ENCODE measurements around the gene UBE2L5. TPM values are rescaled to one million over a fixed set of nuclear protein-coding genes. Genes with fewer than 3 reads are reported as not detected.

The UBE2L5 gene
- total RNA-seq: not detected
- long read RNA-seq: 0 reads

DNA sequence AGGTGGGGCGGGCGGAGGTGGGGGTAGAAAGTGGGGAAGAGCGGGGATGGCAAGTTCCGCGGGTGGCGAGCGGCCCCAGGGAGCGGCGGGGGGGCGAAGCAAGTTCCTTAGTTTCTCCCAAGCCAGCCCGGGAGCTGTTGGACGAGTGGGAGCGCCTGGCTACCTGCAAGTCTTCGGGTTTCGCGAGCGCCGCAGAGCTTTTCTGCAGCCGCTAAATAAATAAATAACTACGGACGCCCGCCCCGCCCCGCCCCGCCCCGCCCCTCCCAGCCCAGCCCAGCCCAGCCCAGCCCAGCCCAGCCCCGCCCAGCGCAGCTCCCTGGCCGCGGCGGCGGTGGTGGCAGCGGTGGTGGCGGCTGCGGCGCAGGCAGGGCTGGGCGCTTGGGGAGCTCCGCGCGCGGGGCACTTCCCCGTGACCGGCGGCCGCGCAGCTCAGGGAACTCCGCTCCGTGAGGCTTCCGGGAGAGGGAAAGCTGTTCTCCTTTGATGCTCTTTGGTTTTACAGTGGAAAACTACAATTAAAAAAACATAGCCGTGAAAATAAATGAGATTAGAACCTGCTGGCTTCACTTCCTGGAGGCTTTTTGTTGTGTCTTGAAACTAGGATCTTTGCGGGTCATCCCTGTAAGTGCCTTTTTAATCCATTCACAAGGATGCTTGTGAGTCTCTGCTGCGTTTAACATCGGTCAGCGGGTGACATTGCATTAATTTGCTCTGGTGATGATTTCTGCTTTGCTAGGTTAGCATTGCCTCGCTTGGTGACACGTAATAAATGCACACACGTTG, at the start of gene UBE2L5:
UBE2L5 (plus strand) TSS at position 440 of the 786 bp plus-strand sequence. CDS start 5,498 bp downstream, outside the sequence.
- peak; percentile 80 for DNase-seq
- peak; percentile 94 to 96 for ATAC-seq
- intact Hi-C loops (cut with DNase I): no loop called here

DNA sequence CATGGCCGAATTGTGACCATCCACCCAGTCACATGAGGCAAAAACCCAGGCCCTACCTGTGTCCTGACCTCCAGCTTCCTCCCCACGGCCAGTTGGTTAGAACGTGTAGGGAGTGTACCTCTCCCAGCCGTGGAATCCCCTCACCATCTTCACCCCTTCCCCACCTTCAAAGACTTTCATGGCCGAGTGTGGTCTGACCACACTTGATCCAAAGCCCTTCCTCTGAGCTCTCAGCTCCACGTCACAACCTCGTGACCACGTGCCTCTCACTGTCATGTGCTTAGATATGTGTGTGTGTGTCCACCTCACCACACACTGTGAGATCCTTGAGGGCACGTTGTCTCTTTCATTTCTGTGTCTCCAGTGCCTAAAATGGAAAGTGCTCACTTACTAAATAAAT, 48.6 kb upstream of the UBE2L5 start:
- intact Hi-C loops (cut with DNase I): no loop called here
- DNase-seq (no peak), ATAC-seq (no peak)

DNA sequence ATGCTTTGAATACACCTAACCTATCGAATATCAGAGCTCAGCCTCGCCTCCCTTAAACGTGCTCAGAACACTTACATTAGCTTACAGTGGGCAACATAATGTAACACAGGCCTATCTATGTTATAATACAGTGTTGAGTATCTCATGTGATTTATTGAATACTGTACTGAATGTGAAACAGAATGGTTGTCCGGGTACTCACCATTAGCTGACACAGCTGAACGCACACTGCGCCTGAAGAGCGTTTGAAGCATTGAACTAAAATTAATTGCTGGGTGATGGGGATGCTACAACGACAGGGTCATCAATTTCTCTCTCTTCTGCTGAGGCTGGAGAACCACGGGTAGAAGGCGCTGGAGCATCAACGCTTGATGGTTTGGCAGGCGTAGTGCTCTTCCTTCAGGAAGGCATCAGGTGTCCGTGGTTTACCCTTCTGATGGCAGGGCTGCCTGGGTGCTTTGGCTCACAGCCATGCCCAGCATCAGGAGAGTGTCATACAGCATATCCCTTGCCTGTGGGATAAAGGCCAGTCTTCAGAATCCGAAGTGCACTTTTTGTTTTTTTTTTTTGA, 46.9 kb upstream of the UBE2L5 start:
- ATAC-seq (no peak), DNase-seq (no peak)
- intact Hi-C loops (cut with DNase I): no loop called here

DNA sequence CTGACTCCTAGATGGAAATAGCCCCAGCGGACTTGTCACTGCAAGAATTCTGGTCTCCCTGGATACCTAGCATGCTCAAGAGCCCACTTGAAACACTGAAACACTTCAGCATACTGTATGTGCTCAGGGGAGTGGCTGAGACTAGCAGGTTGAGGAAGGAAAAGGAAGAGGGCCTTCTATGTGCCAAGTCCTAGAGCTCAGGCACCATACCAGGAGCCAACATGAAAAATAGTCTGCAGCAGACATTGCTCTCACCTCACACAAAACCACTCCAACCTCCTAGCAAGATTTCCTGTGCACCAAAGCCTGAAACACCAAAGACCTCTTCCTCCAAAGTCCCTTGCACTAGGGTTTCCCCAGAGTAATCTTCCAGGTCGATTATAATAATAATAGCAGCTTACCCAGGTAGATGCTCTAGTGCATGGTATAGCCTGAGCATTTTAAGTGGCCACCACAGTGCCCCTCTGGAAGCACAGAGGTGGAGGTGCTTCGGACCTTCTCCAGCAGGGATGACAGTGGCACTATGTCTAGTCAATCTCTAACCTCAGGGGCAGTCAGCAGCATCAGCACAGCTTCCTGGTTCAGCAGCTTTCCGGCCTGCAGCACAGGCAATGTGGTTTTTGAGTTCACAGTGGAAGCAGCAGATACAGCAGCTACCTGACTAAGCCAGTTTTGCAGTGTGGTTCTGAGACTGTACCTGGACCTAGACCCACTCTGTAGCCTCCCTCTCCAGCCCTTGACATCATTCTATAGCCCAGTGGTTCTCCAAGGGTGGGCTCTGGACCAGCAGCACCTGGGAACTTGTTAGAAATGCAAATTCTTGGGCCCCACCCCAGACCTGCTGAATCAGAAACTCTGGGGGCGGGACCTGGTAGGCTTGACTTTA, 45.6 kb upstream of the UBE2L5 start:
- ATAC-seq (peak; percentile 30 to 32), DNase-seq (no peak)
- intact Hi-C loops (cut with DNase I): no loop called here

DNA sequence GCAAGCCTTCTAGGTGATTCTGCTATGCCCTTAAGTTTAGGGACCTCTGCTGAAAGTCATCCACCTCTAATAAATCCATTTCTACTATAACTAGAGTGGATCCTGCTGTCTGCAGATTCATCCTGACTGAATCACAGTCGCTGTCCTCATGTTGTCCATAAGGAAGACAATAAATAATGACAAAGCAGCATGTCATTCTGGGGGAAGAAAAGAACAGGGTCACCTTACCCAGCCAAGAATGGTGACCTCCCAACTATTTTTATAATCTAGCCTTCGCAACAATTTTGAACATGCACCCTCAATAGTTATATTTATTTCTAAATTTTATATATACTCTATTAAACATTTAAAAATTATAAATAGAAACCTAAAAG, 45.0 kb upstream of the UBE2L5 start:
- intact Hi-C loops (cut with DNase I): no loop called here
- ATAC-seq (no peak), DNase-seq (no peak)

DNA sequence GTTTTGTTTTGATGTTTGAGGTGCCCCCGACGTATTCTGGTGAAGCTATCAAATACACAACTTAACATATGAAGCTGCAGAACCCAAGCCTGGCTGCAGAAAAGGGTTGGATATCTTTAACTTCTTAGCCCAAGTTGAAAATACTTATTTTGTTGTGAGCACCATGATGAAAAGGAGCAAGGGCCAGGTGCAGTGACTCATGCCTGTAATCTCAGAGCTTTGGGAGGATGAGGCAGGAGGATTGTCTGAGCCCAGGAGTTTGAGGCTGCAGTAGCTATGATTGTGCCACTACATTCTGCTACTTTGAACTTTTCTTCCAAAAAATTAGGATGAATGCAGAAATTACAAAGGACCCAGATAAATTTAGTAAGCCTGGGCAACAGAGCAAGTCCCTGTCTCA, 44.1 kb upstream of the UBE2L5 start:
- DNase-seq (no peak), ATAC-seq (no peak)
- intact Hi-C loops (cut with DNase I): no loop called here

DNA sequence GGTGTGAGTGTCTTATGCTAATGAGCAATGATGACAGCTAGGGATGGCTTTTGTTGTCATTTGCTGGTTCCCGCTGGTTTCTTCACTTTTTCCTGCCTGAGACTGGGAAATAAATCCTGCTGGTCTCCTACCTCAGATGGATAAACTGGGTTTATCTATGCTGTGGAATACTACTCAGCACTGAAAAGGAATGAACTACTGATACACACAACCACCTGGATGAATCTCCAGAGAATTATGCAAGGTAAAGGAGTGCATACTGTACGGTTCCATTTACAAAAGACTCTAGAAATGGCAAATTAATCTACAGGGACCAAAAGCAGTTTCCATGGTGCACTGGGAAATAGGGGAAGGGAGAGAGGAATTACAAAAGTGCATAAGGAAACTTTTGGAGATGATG, 41.2 kb upstream of the UBE2L5 start:
- no peak for ATAC-seq
- intact Hi-C loops (cut with DNase I): no loop called here
- DNase-seq: no peak

DNA sequence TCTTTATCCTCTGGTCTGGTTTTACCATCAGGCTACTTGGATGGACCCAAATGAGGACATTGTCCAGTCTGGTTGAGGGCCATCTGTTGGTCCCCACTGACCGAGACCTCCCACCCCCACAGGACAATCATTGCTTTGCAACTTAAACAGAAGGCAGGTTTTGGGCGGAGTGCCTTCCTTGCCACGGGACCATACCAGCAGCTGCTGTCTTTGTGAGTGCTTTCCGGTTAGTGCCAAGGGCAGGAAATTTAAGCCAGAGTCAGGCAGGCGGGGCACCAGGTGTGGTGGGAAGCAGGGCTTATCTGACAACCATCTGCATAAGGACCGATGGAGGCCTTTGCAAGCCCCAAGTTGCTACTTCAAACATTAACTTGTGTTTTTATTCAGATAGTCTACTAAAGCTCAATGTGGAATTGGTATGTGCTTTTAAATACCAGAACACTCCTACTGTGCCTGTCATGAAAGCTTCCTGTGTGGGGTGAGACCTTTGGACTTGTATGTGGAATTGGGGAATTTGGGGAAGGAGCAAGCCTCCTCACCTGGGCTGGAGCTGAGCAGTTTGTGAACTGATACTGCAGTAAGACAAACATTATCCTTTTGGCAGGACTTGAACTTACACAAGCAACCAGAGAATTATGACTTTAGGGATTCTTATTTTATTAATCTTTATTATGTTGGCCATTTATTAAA, 39.3 kb upstream of the UBE2L5 start:
- no peak for ATAC-seq
- intact Hi-C loops (cut with DNase I): no loop called here

DNA sequence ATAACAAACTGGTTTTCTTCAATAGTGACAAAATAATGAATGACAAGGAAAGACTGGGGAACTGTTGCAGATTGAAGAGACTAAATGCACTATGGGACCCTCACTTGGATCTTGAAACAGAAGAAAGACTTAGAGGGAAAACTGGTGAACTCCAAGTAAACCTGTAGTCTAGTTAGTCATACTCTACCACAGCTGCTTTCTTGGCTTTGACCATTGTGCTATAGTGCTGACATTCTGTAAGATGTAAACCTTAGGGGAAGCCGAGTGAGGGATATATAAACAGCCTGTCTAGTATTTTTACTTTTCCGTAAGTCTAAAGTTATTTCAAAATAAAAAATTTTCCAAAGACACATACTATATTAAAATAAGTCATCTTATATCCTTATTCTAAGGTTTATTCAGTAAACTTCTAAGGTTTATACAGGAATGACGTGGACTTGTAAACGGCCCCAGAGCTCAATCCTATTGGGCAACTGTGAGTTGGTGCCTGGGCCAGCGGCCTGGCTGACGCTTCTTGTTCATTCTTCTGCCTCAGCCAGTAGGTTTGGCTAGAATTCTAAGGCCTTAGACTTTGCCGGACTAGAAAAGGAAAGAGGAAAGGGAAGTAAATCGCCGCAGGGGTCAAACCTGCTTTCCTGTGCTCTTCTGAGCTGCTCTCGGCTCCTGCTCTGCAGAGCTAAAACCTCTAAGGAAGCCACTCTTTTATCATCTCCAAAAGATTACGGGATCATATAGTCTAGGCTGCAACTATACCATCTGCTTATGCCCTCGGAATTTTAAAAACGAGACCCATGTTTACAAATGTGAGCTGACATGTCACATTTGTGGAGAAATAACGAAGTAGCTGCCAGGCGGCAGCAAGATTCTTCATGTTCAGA, 33.6 kb upstream of the UBE2L5 start:
- peak; percentile 38 for DNase-seq
- intact Hi-C loops (cut with DNase I): no loop called here
- peak; percentile 38 to 63 for ATAC-seq

More for the DNA sequence above, 39.3 kb upstream of the UBE2L5 start:
- DNase-seq: no peak

DNA sequence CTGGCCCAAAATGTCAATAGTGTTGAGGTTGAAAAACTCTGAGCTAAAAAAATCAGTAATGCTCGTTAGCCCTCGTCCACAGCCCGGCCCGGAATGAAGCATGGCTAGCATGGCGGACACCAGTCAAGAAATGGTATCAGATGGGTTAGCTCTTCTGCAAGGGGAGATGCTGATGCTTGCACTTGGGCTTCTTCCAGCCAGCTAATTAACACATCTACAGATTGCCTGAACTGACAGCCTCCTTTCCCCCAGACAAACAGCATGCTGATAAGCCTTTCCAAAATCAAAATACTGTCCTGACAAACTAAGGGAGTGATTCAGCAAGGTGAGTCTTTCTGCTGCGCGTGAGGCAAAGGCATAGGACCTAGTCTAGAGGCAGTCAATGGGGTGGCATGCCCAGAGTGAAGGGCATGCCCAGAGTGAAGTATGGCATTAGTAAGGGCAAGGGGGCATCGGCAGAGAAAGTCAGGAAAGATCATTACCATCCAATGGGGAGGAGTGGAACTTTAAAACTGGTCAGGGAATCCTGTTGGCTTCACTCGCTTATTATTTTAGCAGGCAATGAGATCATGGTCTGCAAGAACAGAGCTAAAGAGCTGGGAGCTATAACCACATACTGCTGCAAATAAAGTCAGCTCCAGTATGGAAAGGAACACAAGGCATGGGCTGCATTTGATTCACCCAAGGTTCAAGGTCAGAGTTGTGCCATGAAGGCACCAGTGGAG, 30.2 kb upstream of the UBE2L5 start:
- DNase-seq: no peak
- no peak for ATAC-seq
- intact Hi-C loops (cut with DNase I): no loop called here

DNA sequence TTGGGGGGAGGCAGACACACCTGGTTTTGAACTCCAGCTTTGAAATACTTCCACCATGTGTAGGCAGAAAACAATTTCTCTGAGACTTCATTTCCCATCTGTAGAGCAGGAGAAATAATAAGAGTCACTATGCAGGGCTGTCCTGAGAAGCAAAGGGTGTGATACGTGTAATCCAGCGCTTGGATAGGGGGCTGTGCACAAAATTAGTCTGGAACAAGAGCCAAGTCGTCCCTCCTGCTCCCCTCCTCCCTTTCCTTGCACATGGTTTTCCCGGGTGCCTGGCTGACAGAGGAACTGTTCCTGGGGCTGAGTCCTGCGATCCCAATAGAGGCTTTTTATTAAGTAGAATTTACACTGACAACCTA, 29.6 kb upstream of the UBE2L5 start:
- no peak for DNase-seq
- intact Hi-C loops (cut with DNase I): no loop called here
- ATAC-seq: no peak

DNA sequence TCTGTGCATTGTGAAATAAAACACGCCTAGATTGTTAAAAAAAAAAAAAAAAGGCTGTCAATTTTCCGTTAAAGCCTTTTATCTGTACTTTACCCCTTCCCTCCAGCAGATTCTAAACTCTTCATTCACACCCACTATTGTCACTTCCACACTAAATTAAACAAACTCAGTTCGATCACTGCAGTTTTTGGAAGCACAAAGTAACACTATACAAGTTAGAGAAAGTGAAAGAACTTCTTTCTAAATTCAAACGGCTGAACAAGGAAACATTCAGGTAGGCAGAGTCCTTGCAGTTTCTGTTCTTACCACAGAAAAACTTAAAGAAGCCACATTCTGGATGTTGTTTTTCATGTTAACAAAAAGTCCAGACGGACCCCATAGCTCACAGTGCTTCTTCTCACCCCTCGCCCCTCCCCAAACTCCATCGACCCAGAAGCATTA, 27.5 kb upstream of the UBE2L5 start:
- DNase-seq: no peak
- intact Hi-C loops (cut with DNase I): no loop called here
- ATAC-seq: peak; percentile 13 to 16

DNA sequence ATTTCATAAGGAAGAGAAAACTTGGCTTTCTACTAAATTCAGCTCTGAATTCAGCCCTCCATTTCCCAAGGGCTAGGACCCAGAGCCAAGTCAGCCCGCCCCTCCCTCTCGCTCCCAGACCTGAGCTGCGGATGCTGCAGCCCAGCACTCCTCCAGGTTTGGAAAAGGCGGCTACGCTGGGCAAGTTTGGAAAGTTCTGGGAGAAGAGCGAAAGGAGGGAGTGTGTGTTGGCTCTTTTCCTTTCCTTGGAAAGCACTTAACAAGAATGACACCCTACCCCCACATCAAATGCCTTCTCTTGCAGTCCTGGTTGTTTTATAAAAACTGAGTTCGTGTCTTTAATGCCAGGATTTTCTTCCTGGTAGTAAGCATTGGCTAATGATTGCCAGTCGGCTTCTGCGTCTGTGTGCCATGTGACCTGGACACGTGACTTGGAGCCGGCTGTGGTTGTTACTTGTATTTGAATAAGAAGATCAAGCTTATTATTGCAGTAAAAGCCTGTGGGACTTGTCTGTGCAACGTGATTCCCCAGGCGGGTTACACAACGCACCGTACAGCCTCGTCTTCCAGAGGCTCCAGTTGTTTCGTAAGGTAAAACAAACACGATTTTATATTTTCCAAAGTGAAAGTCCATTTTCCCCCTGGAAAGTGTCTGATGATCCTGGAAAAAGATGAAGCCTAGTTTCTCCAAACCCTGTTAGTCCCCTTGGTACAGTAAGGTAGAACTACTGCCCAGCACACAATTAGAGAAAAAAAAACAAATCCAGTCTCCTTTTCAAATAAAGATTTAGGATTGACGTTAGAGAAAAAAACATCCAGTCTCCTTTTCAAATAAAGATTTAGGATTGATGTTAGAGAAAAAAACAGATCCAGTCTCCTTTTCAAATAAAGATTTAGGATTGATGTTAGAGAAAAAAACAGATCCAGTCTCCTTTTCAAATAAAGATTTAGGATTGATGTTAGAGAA, 26.8 kb upstream of the UBE2L5 start:
- intact Hi-C loops (cut with DNase I): no loop called here
- peak; percentile 91 to 94 for ATAC-seq
- peak; percentile 93 for DNase-seq

DNA sequence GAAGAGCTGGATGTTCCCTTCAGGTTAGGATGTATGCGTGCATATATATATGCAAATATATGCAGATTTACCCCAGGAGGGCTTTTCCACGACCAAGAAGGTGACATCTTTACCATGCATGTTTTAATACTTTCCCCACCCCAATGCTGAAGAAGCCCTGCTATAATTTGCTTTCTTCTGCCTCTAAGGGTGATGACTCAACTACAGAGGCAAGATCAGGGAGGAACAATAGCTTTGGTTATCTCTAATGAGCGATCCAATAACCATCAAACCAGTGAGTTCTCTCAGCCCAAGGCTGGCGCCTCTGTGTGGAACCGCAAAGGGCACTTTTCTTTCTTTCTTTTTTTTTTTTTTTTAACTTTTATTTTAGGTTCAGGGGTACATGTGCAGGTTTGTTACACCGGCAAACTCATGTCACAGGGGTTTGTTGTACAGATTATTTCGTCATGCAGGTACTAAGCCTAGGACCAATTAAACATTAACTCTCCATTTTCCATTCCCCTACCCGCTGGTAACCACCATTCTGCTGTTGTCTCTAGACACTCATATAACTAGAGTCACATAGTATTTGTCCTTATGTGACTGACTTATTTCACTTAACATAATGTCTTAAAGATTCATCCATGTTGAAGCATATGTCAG, 25.7 kb upstream of the UBE2L5 start:
- DNase-seq: no peak
- peak in 1 of 2 donors; percentile 10 for ATAC-seq
- intact Hi-C loops (cut with DNase I): no loop called here

DNA sequence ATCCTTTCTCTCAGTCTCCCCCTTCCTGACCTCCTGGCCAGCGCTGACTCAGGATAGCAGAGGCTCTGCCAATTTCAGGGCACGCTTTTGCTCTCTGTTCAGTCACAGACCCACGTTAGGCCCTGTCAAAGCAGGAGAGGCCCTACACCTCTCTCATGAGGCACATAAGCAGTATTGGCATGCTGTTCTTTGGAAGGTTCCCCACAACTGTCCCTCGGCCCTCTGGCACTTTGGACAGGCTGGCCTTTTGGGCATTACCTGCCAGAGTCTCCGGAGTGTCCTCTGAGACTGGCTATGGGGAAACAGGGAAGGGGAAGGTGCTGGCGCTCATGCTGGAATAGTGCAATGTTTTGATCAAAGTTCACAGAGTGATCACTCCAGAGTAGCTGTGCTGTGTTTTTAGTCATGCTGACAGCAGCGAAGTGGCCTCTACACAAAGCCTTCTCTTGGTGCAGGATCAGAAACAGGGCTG, 23.7 kb upstream of the UBE2L5 start:
- ATAC-seq (peak in 1 of 2 donors; percentile 17), DNase-seq (no peak)
- intact Hi-C loops (cut with DNase I): no loop called here

DNA sequence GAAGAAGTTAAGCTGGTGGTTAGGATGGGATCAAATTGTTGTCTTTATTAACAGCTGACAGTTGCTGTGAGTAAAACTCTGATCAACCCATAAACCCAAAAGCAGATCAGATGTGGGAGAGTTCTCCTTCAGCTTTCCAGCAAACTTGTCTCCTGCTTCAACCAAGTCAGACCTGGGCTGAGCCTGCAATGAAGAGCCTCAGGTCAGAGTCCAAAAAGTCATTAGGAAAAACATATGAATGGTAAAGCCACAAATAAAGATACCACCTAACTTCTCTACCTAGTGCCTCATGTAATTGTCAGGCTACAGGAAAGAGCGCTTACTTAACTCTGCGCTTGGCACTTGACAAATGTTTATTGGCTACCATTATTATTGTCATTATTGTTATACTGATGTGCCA, 21.9 kb upstream of the UBE2L5 start:
- no peak for DNase-seq
- no peak for ATAC-seq

More for the DNA sequence above, 21.9 kb upstream of the UBE2L5 start:
- intact Hi-C loops (cut with DNase I): no loop called here

All from left cardiac atrium (tissue), 4 donors.